A549 (cell line): ENCODE data around the gene HSH2D.

Experiments used
- BHLHE40 ChIP-seq: IDR thresholded peaks from 2 replicates; pipeline ENCODE4 v1.6.1; 2012; ENCODE audit warnings: low read depth, low read length, inconsistent platforms
- CEBPB ChIP-seq, 2 experiments: fragments of >200 bp in 1 of 2; sonication (Bioruptor Twin) in 1 of 2; formaldehyde crosslinking in 1 of 2; IDR thresholded peaks; 2 replicates each; pipeline ENCODE4 v1.6.1; 2012 to 2016
- PHF8 ChIP-seq: fragments of 200-600 bp; sonication (generic); IDR thresholded peaks from 2 replicates; pipeline ENCODE4 v1.6.1; 2016; ENCODE audit warnings: low read depth, mild to moderate bottlenecking, antibody characterized with exemption, moderate library complexity, borderline replicate concordance
- POLR2A ChIP-seq: IDR thresholded peaks from 2 replicates; pipeline ENCODE4 v1.6.1; 2012; ENCODE audit warnings: mild to moderate bottlenecking, low read length
- RFX5 ChIP-seq: fragments of 450-650 bp; IDR thresholded peaks from 2 replicates; pipeline ENCODE4 v1.7.1; 2014; ENCODE audit warnings: antibody characterized with exemption, mild to moderate bottlenecking, moderate library complexity
- SMC3 ChIP-seq: fragments of >200 bp; sonication (Bioruptor Twin); formaldehyde crosslinking; IDR thresholded peaks from 3 replicates; pipeline ENCODE4 v1.6.1; 2018; ENCODE audit warnings: inconsistent platforms
- TF ChIP-seq, protein P1 (sequence below): IDR thresholded peaks from 2 replicates; pipeline ENCODE4 v1.6.1; 2012
- TF ChIP-seq, protein P2 (sequence below): fragments of >200 bp; sonication (Bioruptor Twin); formaldehyde crosslinking; IDR thresholded peaks from 3 replicates; pipeline ENCODE4 v1.5.1; 2016

DNA sequence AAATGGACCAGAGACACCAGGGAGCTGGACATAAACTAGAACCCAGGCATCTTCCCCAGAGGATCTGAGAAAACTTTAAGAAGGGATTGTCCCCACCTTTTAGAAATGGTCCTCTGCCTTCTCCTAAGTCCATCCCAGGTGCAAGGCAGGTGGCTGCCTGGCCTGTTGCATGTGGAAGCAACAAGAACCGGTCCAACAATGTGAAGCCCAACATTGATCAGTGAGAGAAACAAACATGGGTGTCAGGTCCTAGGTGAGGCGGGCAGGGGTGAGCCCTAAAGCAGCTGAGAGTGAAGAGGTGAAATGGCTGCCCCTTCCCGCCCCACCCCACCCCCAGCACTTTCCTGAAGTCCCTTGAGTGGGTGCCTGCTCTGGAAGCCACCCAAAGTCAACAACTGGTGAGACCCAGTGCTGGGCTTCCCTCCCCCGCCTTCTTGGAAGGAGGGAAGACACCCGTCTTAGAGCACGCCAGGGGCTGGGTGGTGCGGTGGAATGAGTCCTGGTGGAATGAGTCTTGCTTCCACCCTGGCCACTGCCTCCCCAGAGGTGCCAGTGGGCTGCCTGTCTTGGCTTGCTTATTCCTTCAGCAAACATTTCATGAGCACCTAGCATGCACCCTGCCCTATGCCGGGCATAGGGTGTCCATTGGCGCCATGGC is 55.9 kb downstream of the HSH2D start:
- TF ChIP-seq, protein P1, sequence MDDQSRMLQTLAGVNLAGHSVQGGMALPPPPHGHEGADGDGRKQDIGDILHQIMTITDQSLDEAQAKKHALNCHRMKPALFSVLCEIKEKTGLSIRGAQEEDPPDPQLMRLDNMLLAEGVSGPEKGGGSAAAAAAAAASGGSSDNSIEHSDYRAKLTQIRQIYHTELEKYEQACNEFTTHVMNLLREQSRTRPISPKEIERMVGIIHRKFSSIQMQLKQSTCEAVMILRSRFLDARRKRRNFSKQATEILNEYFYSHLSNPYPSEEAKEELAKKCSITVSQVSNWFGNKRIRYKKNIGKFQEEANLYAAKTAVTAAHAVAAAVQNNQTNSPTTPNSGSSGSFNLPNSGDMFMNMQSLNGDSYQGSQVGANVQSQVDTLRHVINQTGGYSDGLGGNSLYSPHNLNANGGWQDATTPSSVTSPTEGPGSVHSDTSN, result no peak
- TF ChIP-seq, protein P2, sequence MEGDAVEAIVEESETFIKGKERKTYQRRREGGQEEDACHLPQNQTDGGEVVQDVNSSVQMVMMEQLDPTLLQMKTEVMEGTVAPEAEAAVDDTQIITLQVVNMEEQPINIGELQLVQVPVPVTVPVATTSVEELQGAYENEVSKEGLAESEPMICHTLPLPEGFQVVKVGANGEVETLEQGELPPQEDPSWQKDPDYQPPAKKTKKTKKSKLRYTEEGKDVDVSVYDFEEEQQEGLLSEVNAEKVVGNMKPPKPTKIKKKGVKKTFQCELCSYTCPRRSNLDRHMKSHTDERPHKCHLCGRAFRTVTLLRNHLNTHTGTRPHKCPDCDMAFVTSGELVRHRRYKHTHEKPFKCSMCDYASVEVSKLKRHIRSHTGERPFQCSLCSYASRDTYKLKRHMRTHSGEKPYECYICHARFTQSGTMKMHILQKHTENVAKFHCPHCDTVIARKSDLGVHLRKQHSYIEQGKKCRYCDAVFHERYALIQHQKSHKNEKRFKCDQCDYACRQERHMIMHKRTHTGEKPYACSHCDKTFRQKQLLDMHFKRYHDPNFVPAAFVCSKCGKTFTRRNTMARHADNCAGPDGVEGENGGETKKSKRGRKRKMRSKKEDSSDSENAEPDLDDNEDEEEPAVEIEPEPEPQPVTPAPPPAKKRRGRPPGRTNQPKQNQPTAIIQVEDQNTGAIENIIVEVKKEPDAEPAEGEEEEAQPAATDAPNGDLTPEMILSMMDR, result no peak
- TF ChIP-seq PHF8 (no peak), POLR2A (no peak), RFX5 (no peak), SMC3 (no peak), BHLHE40 (no peak), CEBPB (IDR thresholded peaks at IDR 0.05) (no peak)
